OCI-LY3 (cell line): ENCODE measurements around the gene SNX21.

Experiments
- CTCF ChIP-seq: fragments of 200-600, 300-600 bp; sonication (generic); IDR thresholded peaks from 2 replicates; pipeline ENCODE4 v1.5.1; 2014; ENCODE audit warnings: antibody characterized with exemption, low read length, low read depth
- EZH2phosphoT487 ChIP-seq: fragments of 200-600 bp; shearing (Covaris generic); IDR thresholded peaks from 2 replicates; pipeline ENCODE4 v1.6.1; 2018; ENCODE audit warnings: antibody characterized with exemption, mixed run types, low read depth

GRCh38 chr20:45833030-45833882 lies at the start of gene SNX21:
- TF ChIP-seq CTCF (no peak), EZH2phosphoT487 (no peak)
